Ishikawa (cell line): ENCODE data around the gene FRAS1.

ENCODE experiments used
- CREB1 ChIP-seq: IDR thresholded peaks from 2 replicates; pipeline ENCODE4 v1.6.1; 2012; ENCODE audit warnings: low read depth
- EP300 ChIP-seq: IDR thresholded peaks from 2 replicates; pipeline ENCODE4 v1.6.1; 2012; ENCODE audit warnings: borderline replicate concordance
- FOXM1 ChIP-seq: IDR thresholded peaks from 2 replicates; pipeline ENCODE4 v1.6.1; 2012; ENCODE audit warnings: low read depth, borderline replicate concordance
- MAX ChIP-seq: IDR thresholded peaks from 2 replicates; pipeline ENCODE4 v1.6.1; 2012
- NFIC ChIP-seq: IDR thresholded peaks from 2 replicates; pipeline ENCODE4 v1.6.1; 2012
- RAD21 ChIP-seq: IDR thresholded peaks from 2 replicates; pipeline ENCODE4 v1.6.1; 2012; ENCODE audit warnings: low read depth
- REST ChIP-seq: IDR thresholded peaks from 2 replicates; pipeline ENCODE4 v1.6.1; 2012; ENCODE audit warnings: low read depth, mild to moderate bottlenecking
- TAF1 ChIP-seq: IDR thresholded peaks from 2 replicates; pipeline ENCODE4 v1.6.1; 2012; ENCODE audit warnings: low read depth, mild to moderate bottlenecking
- TCF12 ChIP-seq: IDR thresholded peaks from 2 replicates; pipeline ENCODE4 v1.6.1; 2012; ENCODE audit warnings: low read depth
- TEAD4 ChIP-seq: IDR thresholded peaks from 2 replicates; pipeline ENCODE4 v1.6.1; 2012
- YY1 ChIP-seq: IDR thresholded peaks from 2 replicates; pipeline ENCODE4 v1.6.1; 2012; ENCODE audit warnings: low read depth
- ZBTB7A ChIP-seq: IDR thresholded peaks from 2 replicates; pipeline ENCODE4 v1.6.1; 2012; ENCODE audit warnings: low read depth

GRCh38 chr4:78226279-78226678 lies 169.2 kb downstream of the FRAS1 start:
- TF ChIP-seq FOXM1: no peak
- TF ChIP-seq YY1: no peak
- TF ChIP-seq TEAD4: no peak
- TF ChIP-seq REST: no peak
- TF ChIP-seq CREB1: no peak
- no peak for TF ChIP-seq EP300
- no peak for TF ChIP-seq TAF1
- no peak for TF ChIP-seq RAD21
- no peak for TF ChIP-seq ZBTB7A
- TF ChIP-seq MAX: no peak
- TF ChIP-seq TCF12: no peak
- no peak for TF ChIP-seq NFIC
